Measurements from ENCODE around the gene CCDC148.

Gene CCDC148

DNA sequence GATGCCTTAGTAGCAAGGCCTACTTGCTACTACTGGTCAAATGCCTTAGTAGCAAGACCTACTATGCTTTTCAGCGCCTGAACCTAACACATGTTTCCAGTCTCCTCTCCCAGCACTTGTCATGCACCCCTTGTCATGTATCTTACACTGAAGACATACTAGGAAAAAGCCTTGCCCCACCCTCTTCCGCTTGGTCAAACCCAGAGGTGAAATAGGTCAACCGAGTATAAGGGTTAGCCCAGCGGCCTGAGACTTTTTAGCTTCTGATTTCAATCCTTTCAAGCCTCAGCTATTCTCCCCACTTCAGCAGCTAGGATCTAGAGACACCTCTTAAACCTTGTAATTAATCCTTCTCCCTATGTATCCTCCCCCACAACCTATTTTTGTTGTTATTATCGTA, 281.6 kb downstream of the CCDC148 start:
- H3K27me3 ChIP-seq (ENCODE audit: low read depth, low read length) = peaks cover 11% of the 10 kb centered on the region
- no peak overlapping the region for H3K4me3 ChIP-seq (ENCODE audit: low read length)
- no peak overlapping the region for H3K27ac ChIP-seq (ENCODE audit: low read length)
- no peak overlapping the region for H3K4me2 ChIP-seq (ENCODE audit: low read length)
- no peak overlapping the region for H3K9ac ChIP-seq (ENCODE audit: low read length)
- no peaks in the 10 kb centered on the region for H4K20me1 ChIP-seq (ENCODE audit: insufficient read depth, low read length)
- no peaks in the 10 kb centered on the region for H3K9me3 ChIP-seq (ENCODE audit: insufficient read depth, low read length)
- H3K79me2 ChIP-seq (ENCODE audit: low read length) = no peaks in the 10 kb centered on the region
- H3K4me1 ChIP-seq (ENCODE audit: low read length) = no peaks in the 10 kb centered on the region
- TF ChIP-seq, protein P1, sequence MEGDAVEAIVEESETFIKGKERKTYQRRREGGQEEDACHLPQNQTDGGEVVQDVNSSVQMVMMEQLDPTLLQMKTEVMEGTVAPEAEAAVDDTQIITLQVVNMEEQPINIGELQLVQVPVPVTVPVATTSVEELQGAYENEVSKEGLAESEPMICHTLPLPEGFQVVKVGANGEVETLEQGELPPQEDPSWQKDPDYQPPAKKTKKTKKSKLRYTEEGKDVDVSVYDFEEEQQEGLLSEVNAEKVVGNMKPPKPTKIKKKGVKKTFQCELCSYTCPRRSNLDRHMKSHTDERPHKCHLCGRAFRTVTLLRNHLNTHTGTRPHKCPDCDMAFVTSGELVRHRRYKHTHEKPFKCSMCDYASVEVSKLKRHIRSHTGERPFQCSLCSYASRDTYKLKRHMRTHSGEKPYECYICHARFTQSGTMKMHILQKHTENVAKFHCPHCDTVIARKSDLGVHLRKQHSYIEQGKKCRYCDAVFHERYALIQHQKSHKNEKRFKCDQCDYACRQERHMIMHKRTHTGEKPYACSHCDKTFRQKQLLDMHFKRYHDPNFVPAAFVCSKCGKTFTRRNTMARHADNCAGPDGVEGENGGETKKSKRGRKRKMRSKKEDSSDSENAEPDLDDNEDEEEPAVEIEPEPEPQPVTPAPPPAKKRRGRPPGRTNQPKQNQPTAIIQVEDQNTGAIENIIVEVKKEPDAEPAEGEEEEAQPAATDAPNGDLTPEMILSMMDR (IDR thresholded peaks at IDR 0.05; ENCODE audit: low read depth, low read length) = no peak
- TF ChIP-seq EZH2phosphoT487 (IDR thresholded peaks at IDR 0.05; ENCODE audit: low read depth) = no peak
- H2AFZ ChIP-seq (ENCODE audit: low read depth, low read length) = no peak overlapping the region
- H3K36me3 ChIP-seq (replicated peaks; ENCODE audit: low read depth, low read length) = no peaks in the 10 kb centered on the region

DNA sequence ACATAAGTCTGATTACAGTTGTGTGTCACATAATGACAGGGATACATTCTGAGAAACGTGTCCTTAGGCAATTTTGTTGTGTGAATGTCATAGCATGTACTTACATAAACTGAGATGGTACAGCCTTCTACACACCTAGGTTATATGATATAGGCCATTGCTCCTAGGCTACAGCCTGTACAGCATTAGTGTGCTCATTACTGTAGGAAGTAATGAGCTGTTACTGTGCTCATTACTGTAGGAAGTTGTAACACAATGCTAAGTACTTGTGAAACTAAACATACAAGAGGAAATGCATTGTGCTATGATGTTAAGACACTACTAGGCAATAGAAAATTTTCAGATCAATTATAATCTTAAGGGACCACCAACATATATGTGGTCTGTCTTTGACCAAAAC, 282.1 kb downstream of the CCDC148 start:
- no peaks in the 10 kb centered on the region for H3K79me2 ChIP-seq (ENCODE audit: low read length)
- H3K9me3 ChIP-seq (ENCODE audit: insufficient read depth, low read length) = no peaks in the 10 kb centered on the region
- no peak overlapping the region for H3K4me3 ChIP-seq (ENCODE audit: low read length)
- H4K20me1 ChIP-seq (ENCODE audit: insufficient read depth, low read length) = no peaks in the 10 kb centered on the region
- no peak overlapping the region for H3K4me2 ChIP-seq (ENCODE audit: low read length)
- H2AFZ ChIP-seq (ENCODE audit: low read depth, low read length) = no peak overlapping the region
- peaks cover 11% of the 10 kb centered on the region for H3K27me3 ChIP-seq (ENCODE audit: low read depth, low read length)
- H3K9ac ChIP-seq (ENCODE audit: low read length) = no peak overlapping the region
- H3K4me1 ChIP-seq (ENCODE audit: low read length) = no peaks in the 10 kb centered on the region
- H3K36me3 ChIP-seq (replicated peaks; ENCODE audit: low read depth, low read length) = no peaks in the 10 kb centered on the region
- TF ChIP-seq EZH2phosphoT487 (IDR thresholded peaks at IDR 0.05; ENCODE audit: low read depth) = no peak
- TF ChIP-seq, protein P1 (IDR thresholded peaks at IDR 0.05; ENCODE audit: low read depth, low read length) = no peak
- H3K27ac ChIP-seq (ENCODE audit: low read length) = no peak overlapping the region

DNA sequence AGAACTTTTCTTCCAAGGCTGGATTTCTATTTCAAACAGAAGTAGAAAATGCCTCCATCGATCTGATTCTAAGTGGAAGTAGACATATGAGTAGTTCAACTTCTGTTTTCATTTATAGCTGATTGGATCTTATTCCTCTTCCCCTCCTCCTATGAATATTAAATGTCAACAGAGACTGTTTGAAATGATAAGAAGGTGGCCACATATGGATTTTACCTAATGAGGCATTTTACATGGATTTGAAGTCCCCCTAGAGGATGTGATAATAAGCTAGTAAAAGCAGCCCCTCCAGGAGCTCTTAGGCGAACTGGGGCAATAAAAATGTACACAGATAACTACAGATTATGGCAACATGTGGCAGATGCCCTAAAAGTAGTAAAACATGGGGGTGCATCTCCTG, 283.8 kb downstream of the CCDC148 start:
- H3K4me2 ChIP-seq (ENCODE audit: low read length) = no peak overlapping the region
- no peak overlapping the region for H3K27ac ChIP-seq (ENCODE audit: low read length)
- peaks cover 10% of the 10 kb centered on the region for H3K27me3 ChIP-seq (ENCODE audit: low read depth, low read length)
- H4K20me1 ChIP-seq (ENCODE audit: insufficient read depth, low read length) = no peaks in the 10 kb centered on the region
- H2AFZ ChIP-seq (ENCODE audit: low read depth, low read length) = no peak overlapping the region
- TF ChIP-seq, protein P1 (IDR thresholded peaks at IDR 0.05; ENCODE audit: low read depth, low read length) = no peak
- no peak for TF ChIP-seq EZH2phosphoT487 (IDR thresholded peaks at IDR 0.05; ENCODE audit: low read depth)
- H3K4me3 ChIP-seq (ENCODE audit: low read length) = no peak overlapping the region
- no peak overlapping the region for H3K9ac ChIP-seq (ENCODE audit: low read length)
- H3K36me3 ChIP-seq (replicated peaks; ENCODE audit: low read depth, low read length) = no peaks in the 10 kb centered on the region
- no peaks in the 10 kb centered on the region for H3K9me3 ChIP-seq (ENCODE audit: insufficient read depth, low read length)
- no peaks in the 10 kb centered on the region for H3K79me2 ChIP-seq (ENCODE audit: low read length)
- no peaks in the 10 kb centered on the region for H3K4me1 ChIP-seq (ENCODE audit: low read length)

DNA sequence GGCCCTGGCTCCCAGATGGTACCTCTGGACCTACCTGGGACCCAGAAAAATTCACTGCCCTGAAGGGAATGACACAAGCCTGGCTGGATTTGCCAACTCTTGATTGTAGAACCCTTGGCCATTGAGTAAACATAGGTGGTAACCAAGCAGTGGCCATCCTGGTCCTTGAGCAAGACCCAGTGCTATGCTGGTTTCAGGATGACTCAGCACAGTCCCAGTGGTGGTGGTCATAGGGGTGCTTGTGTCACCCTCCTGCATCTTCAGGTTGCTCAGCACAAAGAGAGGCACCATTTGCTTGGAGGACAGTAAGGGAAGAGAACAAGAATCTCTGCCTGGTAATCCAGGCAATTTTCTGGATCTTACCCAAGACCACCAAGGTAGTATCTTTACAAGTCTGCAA, 302.0 kb downstream of the CCDC148 start:
- no peaks in the 10 kb centered on the region for H3K36me3 ChIP-seq (replicated peaks; ENCODE audit: low read depth, low read length)
- no peak overlapping the region for H3K27ac ChIP-seq (ENCODE audit: low read length)
- no peak overlapping the region for H3K4me2 ChIP-seq (ENCODE audit: low read length)
- H3K9me3 ChIP-seq (ENCODE audit: insufficient read depth, low read length) = no peaks in the 10 kb centered on the region
- H3K79me2 ChIP-seq (ENCODE audit: low read length) = no peaks in the 10 kb centered on the region
- H3K4me1 ChIP-seq (ENCODE audit: low read length) = no peaks in the 10 kb centered on the region
- no peak overlapping the region for H2AFZ ChIP-seq (ENCODE audit: low read depth, low read length)
- no peak overlapping the region for H3K9ac ChIP-seq (ENCODE audit: low read length)
- H3K4me3 ChIP-seq (ENCODE audit: low read length) = no peak overlapping the region
- H3K27me3 ChIP-seq (ENCODE audit: low read depth, low read length) = no peaks in the 10 kb centered on the region; the same call in 1 of the 2 replicates
- TF ChIP-seq, protein P1 (IDR thresholded peaks at IDR 0.05; ENCODE audit: low read depth, low read length) = no peak
- TF ChIP-seq EZH2phosphoT487 (IDR thresholded peaks at IDR 0.05; ENCODE audit: low read depth) = no peak
- no peaks in the 10 kb centered on the region for H4K20me1 ChIP-seq (ENCODE audit: insufficient read depth, low read length)
